Measurements from ENCODE around the gene ISOC2.

DNA sequence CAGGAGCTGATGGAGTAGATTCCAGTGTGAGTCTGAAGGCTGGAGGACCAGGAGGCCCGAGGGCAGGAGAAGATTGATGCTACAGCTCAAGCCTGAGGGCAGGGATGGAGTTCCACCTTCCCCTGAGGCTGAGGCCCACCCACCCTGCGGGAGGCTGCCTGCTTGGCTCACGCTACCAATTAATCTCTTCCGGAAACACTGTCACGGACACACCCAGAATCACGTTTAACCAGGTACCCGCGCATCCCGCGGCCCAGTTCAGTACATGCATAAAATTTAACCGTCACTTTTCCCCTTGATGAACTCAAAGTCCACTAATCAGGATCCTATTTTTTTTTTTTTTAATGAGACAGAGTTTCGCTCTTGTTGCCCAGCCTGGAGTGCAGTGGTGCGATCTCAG is 9.8 kb upstream of the ISOC2 start:
- TF ChIP-seq, protein P1, sequence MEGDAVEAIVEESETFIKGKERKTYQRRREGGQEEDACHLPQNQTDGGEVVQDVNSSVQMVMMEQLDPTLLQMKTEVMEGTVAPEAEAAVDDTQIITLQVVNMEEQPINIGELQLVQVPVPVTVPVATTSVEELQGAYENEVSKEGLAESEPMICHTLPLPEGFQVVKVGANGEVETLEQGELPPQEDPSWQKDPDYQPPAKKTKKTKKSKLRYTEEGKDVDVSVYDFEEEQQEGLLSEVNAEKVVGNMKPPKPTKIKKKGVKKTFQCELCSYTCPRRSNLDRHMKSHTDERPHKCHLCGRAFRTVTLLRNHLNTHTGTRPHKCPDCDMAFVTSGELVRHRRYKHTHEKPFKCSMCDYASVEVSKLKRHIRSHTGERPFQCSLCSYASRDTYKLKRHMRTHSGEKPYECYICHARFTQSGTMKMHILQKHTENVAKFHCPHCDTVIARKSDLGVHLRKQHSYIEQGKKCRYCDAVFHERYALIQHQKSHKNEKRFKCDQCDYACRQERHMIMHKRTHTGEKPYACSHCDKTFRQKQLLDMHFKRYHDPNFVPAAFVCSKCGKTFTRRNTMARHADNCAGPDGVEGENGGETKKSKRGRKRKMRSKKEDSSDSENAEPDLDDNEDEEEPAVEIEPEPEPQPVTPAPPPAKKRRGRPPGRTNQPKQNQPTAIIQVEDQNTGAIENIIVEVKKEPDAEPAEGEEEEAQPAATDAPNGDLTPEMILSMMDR (IDR thresholded peaks at IDR 0.05): no peak
- TF ChIP-seq POLR2A (IDR thresholded peaks at IDR 0.05): no peak
- TF ChIP-seq POLR2AphosphoS5 (IDR thresholded peaks at IDR 0.05): no peak

All from suprapubic skin (tissue), 4 donors.